ENCODE data around the gene HOXC11. TPM values are rescaled to one million over a fixed set of nuclear protein-coding genes. Genes with fewer than 3 reads are reported as not detected.

HOXC11 gene
- total RNA-seq, 1 experiment from 2014 or later = not detected

DNA sequence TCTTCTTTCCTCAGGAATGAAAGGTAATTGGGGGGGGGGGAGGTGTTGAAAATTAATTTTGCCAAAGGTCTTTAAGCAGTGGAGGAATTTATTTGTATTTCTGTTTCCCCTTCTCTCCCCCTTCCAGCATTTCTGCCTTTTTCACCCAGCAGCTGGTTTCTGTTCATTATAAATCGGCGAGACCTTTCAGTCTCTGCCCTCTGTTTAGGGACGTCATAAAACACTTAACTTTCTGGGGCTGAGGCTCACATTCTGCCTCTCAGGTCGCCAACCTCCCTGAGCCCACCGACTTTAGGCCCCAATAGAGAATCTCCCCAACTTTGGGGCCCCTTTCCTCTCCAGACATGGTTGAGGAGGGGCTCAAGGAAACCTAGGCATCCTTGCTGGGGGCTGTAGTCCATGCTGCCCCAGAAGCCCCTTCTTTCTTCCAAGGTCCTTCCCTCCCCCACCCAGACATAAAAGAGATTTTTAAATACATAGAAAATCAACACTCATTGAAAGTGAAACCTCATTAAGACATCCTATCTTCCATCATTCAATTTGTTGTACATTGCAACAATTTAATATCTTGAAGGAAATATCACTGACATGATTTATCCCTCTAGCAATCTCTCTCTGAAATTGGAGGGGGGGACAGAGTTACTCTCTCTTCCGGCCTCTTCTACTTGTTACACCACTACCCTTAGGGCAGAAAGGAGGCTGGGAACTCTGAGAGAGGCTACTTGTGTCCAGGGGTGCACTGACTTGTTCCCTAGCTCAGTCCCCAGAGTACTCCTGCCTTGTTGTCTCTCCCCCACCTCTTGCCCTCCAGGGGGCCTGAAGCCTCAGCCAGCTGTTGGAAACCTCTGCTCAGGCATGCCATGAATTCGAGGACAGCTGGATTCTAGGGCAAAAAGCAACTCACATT lies 52.8 kb downstream of the HOXC11 start:
- H3K27me3 ChIP-seq (ENCODE audit: control insufficient read depth, insufficient read depth, low read length) = peaks cover 100% of the 10 kb centered on the region
- DNase-seq = no peak

DNA sequence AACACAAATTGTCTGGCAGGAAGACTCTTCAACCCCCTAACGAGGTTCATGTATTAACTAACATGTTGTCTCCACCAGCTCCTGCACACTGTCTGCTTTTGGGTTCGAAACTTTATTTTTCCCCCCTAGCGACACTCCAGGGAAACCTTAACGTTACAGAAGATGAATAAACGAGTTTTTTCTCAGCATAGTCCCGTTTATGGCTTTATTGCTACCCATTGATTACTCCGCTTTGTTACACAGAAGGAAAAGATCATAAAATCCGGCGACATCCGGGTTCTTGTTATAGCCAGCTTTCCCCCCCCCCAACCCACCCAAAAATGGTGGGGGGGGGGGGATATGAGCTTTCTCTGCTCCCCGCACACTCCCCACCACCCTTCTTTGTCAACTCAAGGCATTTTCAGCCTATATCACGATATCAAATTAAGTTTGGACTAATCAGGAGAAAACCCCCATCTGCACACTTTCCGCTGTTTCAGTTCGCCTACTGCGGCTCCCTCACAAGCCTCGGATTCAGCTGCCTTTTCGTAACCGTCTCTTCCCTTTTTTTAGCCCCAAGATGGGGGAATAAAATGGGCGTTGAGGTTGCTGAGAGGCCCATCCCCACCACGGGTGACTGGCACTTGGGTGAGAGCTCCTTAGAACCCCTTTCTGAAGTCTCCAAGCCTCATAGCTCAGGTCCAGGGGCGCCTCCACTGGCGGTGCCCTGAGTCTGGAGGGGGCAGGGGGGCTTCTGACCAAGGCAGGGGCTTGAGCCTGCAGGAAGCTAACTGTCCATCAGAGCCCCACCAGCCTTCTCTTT lies 53.9 kb downstream of the HOXC11 start:
- H3K27me3 ChIP-seq (ENCODE audit: control insufficient read depth, insufficient read depth, low read length) = peaks cover 100% of the 10 kb centered on the region
- no peak for DNase-seq

More for the DNA sequence above, 52.8 kb downstream of the HOXC11 start:
- no peaks in the 10 kb centered on the region for H3K36me3 ChIP-seq (replicated peaks; ENCODE audit: control insufficient read depth, insufficient read depth, low read length)
- no peak overlapping the region for H3K4me3 ChIP-seq (ENCODE audit: insufficient read depth, low read depth, low read length)

More for the DNA sequence above, 53.9 kb downstream of the HOXC11 start:
- no peak overlapping the region for H3K4me3 ChIP-seq (ENCODE audit: insufficient read depth, low read depth, low read length)
- no peaks in the 10 kb centered on the region for H3K36me3 ChIP-seq (replicated peaks; ENCODE audit: control insufficient read depth, insufficient read depth, low read length)

Other genes starting within 250 kb of the HOXC11 start
- 17.3 and 18.7 TPM in 2 replicates for gene CALCOCO1, start 245.7 kb upstream of the HOXC11 start, total RNA-seq (2014; rRNA removed; shearing (Covaris generic))
- not detected in 2 replicates for gene CISTR, start 221.1 kb upstream of the HOXC11 start, total RNA-seq (2014; rRNA removed; shearing (Covaris generic))
- not detected in 2 replicates for gene HOXC13, start 34.3 kb upstream of the HOXC11 start, total RNA-seq (2014; rRNA removed; shearing (Covaris generic))
- gene HOXC12, start 18.2 kb upstream of the HOXC11 start, total RNA-seq (2014; rRNA removed; shearing (Covaris generic)) = not detected in 2 replicates
- gene HOTAIR, start 1.8 kb downstream of the HOXC11 start, total RNA-seq (2014; rRNA removed; shearing (Covaris generic)) = not detected in 2 replicates
- gene HOXC10, start 12.0 kb downstream of the HOXC11 start, total RNA-seq (2014; rRNA removed; shearing (Covaris generic)) = not detected in 2 replicates
- gene HOXC9, start 27.0 kb downstream of the HOXC11 start, total RNA-seq (2014; rRNA removed; shearing (Covaris generic)) = not detected in 2 replicates
- not detected in 2 replicates for gene HOXC8, start 35.9 kb downstream of the HOXC11 start, total RNA-seq (2014; rRNA removed; shearing (Covaris generic))
- not detected in 2 replicates for gene HOXC6, start 55.3 kb downstream of the HOXC11 start, total RNA-seq (2014; rRNA removed; shearing (Covaris generic))
- not detected in 2 replicates for gene HOXC5, start 59.9 kb downstream of the HOXC11 start, total RNA-seq (2014; rRNA removed; shearing (Covaris generic))
- gene HOXC4, start 80.7 kb downstream of the HOXC11 start, total RNA-seq (2014; rRNA removed; shearing (Covaris generic)) = not detected in 2 replicates
- gene SMUG1, start 215.9 kb downstream of the HOXC11 start, total RNA-seq (2014; rRNA removed; shearing (Covaris generic)) = 33.8 and 40.2 TPM in 2 replicates